NB4 (cell line): Measurements from ENCODE around the gene ENAH.

Source experiments
- MYC ChIP-seq: IDR thresholded peaks from 2 replicates; pipeline ENCODE4 v1.6.1; 2011; ENCODE audit warnings: low read depth, low read length
- POLR2A ChIP-seq: IDR thresholded peaks from 2 replicates; pipeline ENCODE4 v1.6.1; 2011; ENCODE audit warnings: mild to moderate bottlenecking; ENCODE audit not compliant: insufficient read length; ENCODE audit errors: extremely low read depth
- TF ChIP-seq, protein P1 (sequence below): IDR thresholded peaks from one replicate; pipeline ENCODE4 v1.5.1; 2012; ENCODE audit warnings: low read depth, low read length
- TF ChIP-seq, protein P2 (sequence below): IDR thresholded peaks from 2 replicates; pipeline ENCODE4 v1.6.1; 2011; ENCODE audit warnings: low read depth, low read length

- TF ChIP-seq POLR2A (no peak), MYC (no peak)
- TF ChIP-seq, protein P1, sequence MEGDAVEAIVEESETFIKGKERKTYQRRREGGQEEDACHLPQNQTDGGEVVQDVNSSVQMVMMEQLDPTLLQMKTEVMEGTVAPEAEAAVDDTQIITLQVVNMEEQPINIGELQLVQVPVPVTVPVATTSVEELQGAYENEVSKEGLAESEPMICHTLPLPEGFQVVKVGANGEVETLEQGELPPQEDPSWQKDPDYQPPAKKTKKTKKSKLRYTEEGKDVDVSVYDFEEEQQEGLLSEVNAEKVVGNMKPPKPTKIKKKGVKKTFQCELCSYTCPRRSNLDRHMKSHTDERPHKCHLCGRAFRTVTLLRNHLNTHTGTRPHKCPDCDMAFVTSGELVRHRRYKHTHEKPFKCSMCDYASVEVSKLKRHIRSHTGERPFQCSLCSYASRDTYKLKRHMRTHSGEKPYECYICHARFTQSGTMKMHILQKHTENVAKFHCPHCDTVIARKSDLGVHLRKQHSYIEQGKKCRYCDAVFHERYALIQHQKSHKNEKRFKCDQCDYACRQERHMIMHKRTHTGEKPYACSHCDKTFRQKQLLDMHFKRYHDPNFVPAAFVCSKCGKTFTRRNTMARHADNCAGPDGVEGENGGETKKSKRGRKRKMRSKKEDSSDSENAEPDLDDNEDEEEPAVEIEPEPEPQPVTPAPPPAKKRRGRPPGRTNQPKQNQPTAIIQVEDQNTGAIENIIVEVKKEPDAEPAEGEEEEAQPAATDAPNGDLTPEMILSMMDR, result no peak
- TF ChIP-seq, protein P2, sequence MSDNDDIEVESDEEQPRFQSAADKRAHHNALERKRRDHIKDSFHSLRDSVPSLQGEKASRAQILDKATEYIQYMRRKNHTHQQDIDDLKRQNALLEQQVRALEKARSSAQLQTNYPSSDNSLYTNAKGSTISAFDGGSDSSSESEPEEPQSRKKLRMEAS, result no peak
Observed at GRCh38 chr1:225660544-225660946, 7.6 kb upstream of the ENAH start.
